ENCODE results near the gene MESP2.

Gene MESP2

DNA sequence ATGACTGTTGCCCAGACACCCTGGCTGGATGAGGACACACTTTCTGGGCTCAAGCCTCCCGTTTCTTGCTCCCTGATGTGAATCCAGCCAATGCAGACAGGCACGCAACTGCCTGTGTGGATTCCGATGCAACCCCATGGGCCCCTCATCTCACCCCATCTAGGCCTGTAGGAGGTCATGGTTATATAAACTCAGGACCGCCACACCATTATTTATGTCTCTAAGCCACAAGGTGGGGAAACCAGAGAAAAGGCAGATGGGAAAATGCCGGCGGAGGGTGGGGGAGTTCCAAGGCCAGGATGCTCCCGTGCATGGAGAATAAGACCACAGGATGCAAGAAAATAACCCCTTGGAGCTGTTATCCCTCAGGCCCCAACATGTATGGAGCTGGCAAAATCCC is 27.1 kb upstream of the MESP2 start:
- peak overlapping the region; percentile 78 for H3K4me3 Mint-ChIP-seq
- no peaks in the 10 kb centered on the region for H3K4me1 Mint-ChIP-seq
- ATAC-seq (replicated peaks; ENCODE audit: extremely low read depth, poor library complexity, severe bottlenecking) (no peak), DNase-seq (ENCODE audit: low spot score in 2 of 2) (no peak)
- H3K27ac Mint-ChIP-seq (ENCODE audit: low read depth) = no peak overlapping the region
- peaks cover 4% of the 10 kb centered on the region for H3K36me3 Mint-ChIP-seq (ENCODE audit: insufficient read depth)
- no peaks in the 10 kb centered on the region for H3K9me3 Mint-ChIP-seq
- no peaks in the 10 kb centered on the region for H3K27me3 Mint-ChIP-seq

- ATAC-seq (replicated peaks; ENCODE audit: extremely low read depth, poor library complexity, severe bottlenecking) (no peak), DNase-seq (ENCODE audit: low spot score in 2 of 2) (no peak)
- Mint-ChIP-seq H3K27ac (ENCODE audit: low read depth) (peak overlapping the region; percentile 67), H3K9me3 (no peaks in the 10 kb centered on the region), H3K36me3 (ENCODE audit: insufficient read depth) (peaks cover 4% of the 10 kb centered on the region), H3K27me3 (peaks cover 5% of the 10 kb centered on the region), H3K4me3 (peak overlapping the region; percentile 78), H3K4me1 (no peaks in the 10 kb centered on the region)
These were observed 26.6 kb upstream of the MESP2 start for GRCh38 chr15:89749526-89749925.

DNA sequence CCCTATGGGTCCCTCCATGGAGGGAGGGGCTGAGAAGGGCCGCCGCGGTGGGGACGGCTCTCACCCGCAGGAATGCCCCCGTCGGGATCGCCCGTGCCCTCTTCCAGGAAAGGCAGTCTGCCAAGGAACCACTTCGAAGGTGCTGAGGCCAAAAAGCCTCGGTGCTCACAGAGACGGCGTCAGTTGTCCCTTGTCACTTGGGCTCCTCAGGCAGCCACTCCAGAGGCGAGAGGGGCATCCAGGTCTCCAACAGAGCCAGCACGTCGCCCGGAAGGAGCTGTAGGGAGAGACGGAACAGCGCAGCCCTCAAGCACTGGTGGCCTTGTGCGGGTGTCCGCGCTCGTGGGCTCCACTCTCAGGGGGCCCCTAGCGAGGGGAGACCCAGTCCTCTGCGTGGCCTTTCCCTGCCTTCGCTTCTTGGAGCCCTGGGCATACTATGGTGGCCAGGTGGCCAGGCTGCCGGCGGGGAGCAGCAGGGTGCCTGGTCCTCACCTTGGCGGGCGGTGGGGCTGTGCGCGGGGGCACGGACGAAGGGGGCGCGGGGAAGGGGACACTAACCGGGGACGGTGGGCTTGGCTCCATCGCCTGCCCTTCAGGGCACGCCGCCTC is 26.1 kb upstream of the MESP2 start:
- ATAC-seq (replicated peaks; ENCODE audit: extremely low read depth, poor library complexity, severe bottlenecking) (no peak), DNase-seq (ENCODE audit: low spot score in 2 of 2) (no peak)
- Mint-ChIP-seq H3K9me3 (no peaks in the 10 kb centered on the region), H3K4me1 (no peaks in the 10 kb centered on the region), H3K36me3 (ENCODE audit: insufficient read depth) (peaks cover 4% of the 10 kb centered on the region), H3K4me3 (peak overlapping the region; percentile 78), H3K27ac (ENCODE audit: low read depth) (peak overlapping the region; percentile 67), H3K27me3 (peaks cover 10% of the 10 kb centered on the region)

GRCh38 chr15:89750560-89751542 is 25.3 kb upstream of the MESP2 start, which contains the start of gene MESP1:
TSS of gene MESP1 (minus strand) at chr15:89751249. CDS start at chr15:89751231, 18 bp downstream.
- Mint-ChIP-seq H3K9me3 (no peaks in the 10 kb centered on the region), H3K4me3 (peak within 1 kb of the TSS; percentile 78), H3K36me3 (ENCODE audit: insufficient read depth) (peaks cover 3% of the 10 kb centered on the region), H3K27me3 (peaks cover 18% of the 10 kb centered on the region), H3K4me1 (no peaks in the 10 kb centered on the region), H3K27ac (ENCODE audit: low read depth) (peak within 1 kb of the TSS; percentile 67)
- peak; percentile 74 to 76 for DNase-seq (ENCODE audit: low spot score in 2 of 2)
- peak; percentile 95 for ATAC-seq (replicated peaks; ENCODE audit: extremely low read depth, poor library complexity, severe bottlenecking)

GRCh38 chr15:89751748-89752147 is 24.4 kb upstream of the MESP2 start:
- ATAC-seq (replicated peaks; ENCODE audit: extremely low read depth, poor library complexity, severe bottlenecking) (no peak), DNase-seq (ENCODE audit: low spot score in 2 of 2) (no peak)
- Mint-ChIP-seq H3K4me1 (no peaks in the 10 kb centered on the region), H3K9me3 (no peaks in the 10 kb centered on the region), H3K27ac (ENCODE audit: low read depth) (no peak overlapping the region), H3K36me3 (ENCODE audit: insufficient read depth) (peaks cover 3% of the 10 kb centered on the region), H3K4me3 (peak overlapping the region; percentile 52), H3K27me3 (peaks cover 24% of the 10 kb centered on the region)

DNA sequence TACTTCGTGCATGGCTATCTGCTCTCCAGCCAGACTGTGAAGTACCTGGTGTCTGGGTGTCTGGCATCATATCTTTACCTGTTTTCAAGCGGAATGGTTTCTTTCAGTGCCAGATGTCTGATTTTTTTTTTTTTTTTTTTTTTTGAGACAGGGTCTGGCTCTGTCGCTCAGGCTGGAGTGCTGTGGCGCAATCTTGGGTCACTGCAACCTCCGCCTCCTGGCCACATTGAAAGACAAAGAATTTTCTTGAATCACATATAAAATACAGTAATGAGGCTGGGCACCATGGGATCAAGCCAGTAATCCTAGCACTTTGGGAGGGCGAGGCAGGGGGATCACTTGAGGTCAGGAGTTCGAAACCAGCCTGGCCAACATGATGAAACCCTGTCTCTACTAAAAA is 22.3 kb upstream of the MESP2 start:
- no peaks in the 10 kb centered on the region for H3K4me1 Mint-ChIP-seq
- no peak overlapping the region for H3K4me3 Mint-ChIP-seq
- H3K9me3 Mint-ChIP-seq = no peaks in the 10 kb centered on the region
- DNase-seq (ENCODE audit: low spot score in 2 of 2) (no peak), ATAC-seq (replicated peaks; ENCODE audit: extremely low read depth, poor library complexity, severe bottlenecking) (no peak)
- H3K27ac Mint-ChIP-seq (ENCODE audit: low read depth) = no peak overlapping the region
- peaks cover 3% of the 10 kb centered on the region for H3K36me3 Mint-ChIP-seq (ENCODE audit: insufficient read depth)
- H3K27me3 Mint-ChIP-seq = peaks cover 27% of the 10 kb centered on the region

DNA sequence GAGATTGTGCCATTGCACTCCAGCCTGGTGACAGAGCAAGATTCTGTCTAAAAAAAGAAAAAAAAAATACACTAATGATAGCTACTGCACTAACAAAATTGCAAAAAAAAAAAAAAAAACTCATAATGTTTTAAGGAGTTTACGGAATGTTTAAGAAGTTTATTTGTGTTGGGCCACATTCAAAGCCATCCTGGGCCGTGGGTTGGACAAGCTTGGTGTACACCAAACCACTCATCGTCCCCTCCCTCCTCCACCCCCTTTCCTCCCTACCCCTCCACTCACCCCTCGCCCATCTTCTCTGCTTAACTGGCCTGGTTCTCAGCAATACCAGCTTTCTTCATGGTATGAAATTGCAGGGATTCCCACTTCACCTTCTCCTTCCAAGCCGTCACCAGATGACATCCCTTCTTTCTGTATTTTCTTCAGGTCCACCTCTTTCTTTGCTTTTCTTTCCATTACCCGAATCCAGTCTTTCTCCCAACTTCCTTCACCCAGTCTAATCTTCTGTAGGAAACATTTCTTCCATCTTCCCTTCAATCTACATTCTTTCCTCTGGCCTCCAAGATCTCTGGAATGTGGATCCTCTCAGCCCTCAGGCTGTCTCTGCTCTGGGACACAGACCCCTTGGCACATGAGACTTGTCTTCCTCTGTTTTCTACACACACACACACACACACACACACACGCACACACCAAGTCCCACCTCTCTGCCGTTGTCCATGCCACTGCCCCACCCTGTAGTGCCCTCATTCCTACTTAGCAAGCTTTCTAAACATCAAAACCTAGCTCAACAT is 21.6 kb upstream of the MESP2 start:
- no peak for DNase-seq (ENCODE audit: low spot score in 2 of 2)

GRCh38 chr15:89755701-89756100 is 20.4 kb upstream of the MESP2 start:
- H3K27me3 Mint-ChIP-seq = peaks cover 34% of the 10 kb centered on the region
- H3K4me1 Mint-ChIP-seq = no peaks in the 10 kb centered on the region
- no peak for DNase-seq (ENCODE audit: low spot score in 2 of 2)
- ATAC-seq (replicated peaks; ENCODE audit: extremely low read depth, poor library complexity, severe bottlenecking) = no peak
- H3K9me3 Mint-ChIP-seq = no peaks in the 10 kb centered on the region
- H3K36me3 Mint-ChIP-seq (ENCODE audit: insufficient read depth) = no peaks in the 10 kb centered on the region
- H3K27ac Mint-ChIP-seq (ENCODE audit: low read depth) = no peak overlapping the region
- H3K4me3 Mint-ChIP-seq = no peak overlapping the region

More for the DNA sequence above, 21.6 kb upstream of the MESP2 start:
- H3K36me3 Mint-ChIP-seq (ENCODE audit: insufficient read depth) = peaks cover 3% of the 10 kb centered on the region
- no peaks in the 10 kb centered on the region for H3K9me3 Mint-ChIP-seq
- no peak overlapping the region for H3K4me3 Mint-ChIP-seq
- no peak for ATAC-seq (replicated peaks; ENCODE audit: extremely low read depth, poor library complexity, severe bottlenecking)
- no peaks in the 10 kb centered on the region for H3K4me1 Mint-ChIP-seq
- H3K27me3 Mint-ChIP-seq = peaks cover 34% of the 10 kb centered on the region
- no peak overlapping the region for H3K27ac Mint-ChIP-seq (ENCODE audit: low read depth)

DNA sequence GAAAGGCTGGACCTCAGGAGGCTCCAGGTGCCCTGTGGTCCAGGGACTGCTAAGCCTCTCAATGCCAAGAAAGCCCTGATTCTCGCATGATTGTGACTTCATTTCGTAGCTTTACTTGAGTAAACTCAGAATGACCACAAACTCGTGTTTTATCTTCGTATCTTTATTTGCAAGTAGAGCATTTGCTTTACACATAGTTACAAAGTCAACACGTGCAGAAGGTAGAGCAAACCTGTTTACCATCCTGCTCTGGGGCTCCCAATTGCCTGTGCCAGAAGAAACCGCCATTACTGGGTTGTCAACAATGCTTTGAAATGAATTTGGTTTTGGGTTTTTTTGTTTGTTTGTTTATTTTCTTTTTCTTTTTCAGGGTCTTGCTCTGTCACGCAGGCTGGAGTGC is 19.2 kb upstream of the MESP2 start:
- H3K36me3 Mint-ChIP-seq (ENCODE audit: insufficient read depth) = no peaks in the 10 kb centered on the region
- DNase-seq (ENCODE audit: low spot score in 2 of 2) (no peak), ATAC-seq (replicated peaks; ENCODE audit: extremely low read depth, poor library complexity, severe bottlenecking) (no peak)
- H3K9me3 Mint-ChIP-seq = no peaks in the 10 kb centered on the region
- peaks cover 34% of the 10 kb centered on the region for H3K27me3 Mint-ChIP-seq
- no peak overlapping the region for H3K4me3 Mint-ChIP-seq
- H3K27ac Mint-ChIP-seq (ENCODE audit: low read depth) = no peak overlapping the region
- H3K4me1 Mint-ChIP-seq = no peaks in the 10 kb centered on the region

DNA sequence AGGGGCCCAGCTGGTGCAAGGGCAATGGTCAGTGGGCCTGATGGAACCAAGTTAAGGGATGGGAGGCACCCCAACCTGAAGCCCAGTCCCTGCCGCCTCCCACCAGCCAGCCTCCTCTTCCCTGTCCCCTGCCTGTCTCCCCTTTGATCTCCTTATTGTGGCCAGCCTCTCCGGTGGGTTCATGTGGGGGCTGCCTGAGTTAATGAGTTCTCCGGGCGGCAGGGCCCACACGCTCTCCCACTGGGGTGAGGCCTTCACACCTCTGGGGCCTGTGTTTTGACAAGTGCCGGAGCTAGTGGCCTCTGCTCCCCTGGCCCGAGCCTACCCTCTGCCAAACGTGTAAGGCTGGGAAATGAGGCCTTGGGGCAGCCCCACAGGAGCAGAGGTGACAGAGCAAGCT is 17.8 kb upstream of the MESP2 start:
- Mint-ChIP-seq H3K36me3 (ENCODE audit: insufficient read depth) (no peaks in the 10 kb centered on the region), H3K27ac (ENCODE audit: low read depth) (no peak overlapping the region), H3K4me3 (no peak overlapping the region), H3K9me3 (no peaks in the 10 kb centered on the region), H3K27me3 (peaks cover 34% of the 10 kb centered on the region), H3K4me1 (no peaks in the 10 kb centered on the region)
- DNase-seq (ENCODE audit: low spot score in 2 of 2) (no peak), ATAC-seq (replicated peaks; ENCODE audit: extremely low read depth, poor library complexity, severe bottlenecking) (no peak)

DNA sequence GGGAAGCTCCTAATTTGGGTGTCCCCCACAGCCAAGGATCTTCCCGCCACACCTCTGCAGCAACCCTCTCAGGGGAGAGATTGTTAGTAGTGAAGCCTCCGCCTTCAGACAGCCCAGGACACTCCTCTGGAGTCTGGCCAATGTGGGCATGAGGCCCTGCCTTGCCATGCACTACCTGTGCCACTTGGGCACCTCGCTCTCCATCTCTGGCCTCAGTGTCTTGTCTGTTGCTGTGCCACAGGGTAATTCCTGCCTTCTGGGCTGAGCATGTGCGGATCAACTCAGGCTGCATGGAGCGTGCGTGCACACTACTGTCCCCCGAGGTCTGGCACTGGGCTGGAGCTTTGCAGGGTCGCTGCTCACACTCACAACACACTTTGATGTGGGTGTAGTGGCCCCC is 17.2 kb upstream of the MESP2 start:
- ATAC-seq (replicated peaks; ENCODE audit: extremely low read depth, poor library complexity, severe bottlenecking) (no peak), DNase-seq (ENCODE audit: low spot score in 2 of 2) (no peak)
- Mint-ChIP-seq H3K4me1 (no peaks in the 10 kb centered on the region), H3K9me3 (no peaks in the 10 kb centered on the region), H3K27me3 (peaks cover 34% of the 10 kb centered on the region), H3K4me3 (no peak overlapping the region), H3K36me3 (ENCODE audit: insufficient read depth) (no peaks in the 10 kb centered on the region), H3K27ac (ENCODE audit: low read depth) (no peak overlapping the region)

DNA sequence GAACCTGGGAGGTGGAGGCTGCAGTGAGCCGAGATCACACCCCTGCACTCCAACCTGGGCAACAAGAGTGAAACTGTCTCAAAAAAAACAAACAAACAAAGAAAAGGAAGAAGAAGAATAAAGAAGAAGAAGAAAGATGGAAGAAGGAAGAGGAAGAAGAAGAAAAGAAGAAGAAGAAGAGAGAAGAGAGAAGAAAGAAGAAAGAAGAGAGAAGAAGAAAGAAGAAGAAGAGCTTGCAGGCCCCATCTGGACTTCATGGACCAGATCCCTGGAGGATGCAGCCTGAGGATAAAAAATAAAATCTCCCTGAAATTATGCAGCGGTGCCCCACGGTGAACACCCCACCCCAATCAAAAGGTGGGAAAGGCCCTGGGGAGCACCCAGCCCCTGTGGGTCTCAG is 16.3 kb upstream of the MESP2 start:
- Mint-ChIP-seq H3K4me1 (no peaks in the 10 kb centered on the region), H3K9me3 (no peaks in the 10 kb centered on the region), H3K27me3 (peaks cover 26% of the 10 kb centered on the region), H3K27ac (ENCODE audit: low read depth) (no peak overlapping the region), H3K36me3 (ENCODE audit: insufficient read depth) (no peaks in the 10 kb centered on the region), H3K4me3 (no peak overlapping the region)
- ATAC-seq (replicated peaks; ENCODE audit: extremely low read depth, poor library complexity, severe bottlenecking) (no peak), DNase-seq (ENCODE audit: low spot score in 2 of 2) (no peak)
